Right forelimb (tissue), 1 donor: ENCODE measurements around the gene NHS.

Experiments
- DNase-seq: peaks from one replicate; pipeline ENCODE4 v3.0.0-alpha.2; 2018

The NHS gene

DNA sequence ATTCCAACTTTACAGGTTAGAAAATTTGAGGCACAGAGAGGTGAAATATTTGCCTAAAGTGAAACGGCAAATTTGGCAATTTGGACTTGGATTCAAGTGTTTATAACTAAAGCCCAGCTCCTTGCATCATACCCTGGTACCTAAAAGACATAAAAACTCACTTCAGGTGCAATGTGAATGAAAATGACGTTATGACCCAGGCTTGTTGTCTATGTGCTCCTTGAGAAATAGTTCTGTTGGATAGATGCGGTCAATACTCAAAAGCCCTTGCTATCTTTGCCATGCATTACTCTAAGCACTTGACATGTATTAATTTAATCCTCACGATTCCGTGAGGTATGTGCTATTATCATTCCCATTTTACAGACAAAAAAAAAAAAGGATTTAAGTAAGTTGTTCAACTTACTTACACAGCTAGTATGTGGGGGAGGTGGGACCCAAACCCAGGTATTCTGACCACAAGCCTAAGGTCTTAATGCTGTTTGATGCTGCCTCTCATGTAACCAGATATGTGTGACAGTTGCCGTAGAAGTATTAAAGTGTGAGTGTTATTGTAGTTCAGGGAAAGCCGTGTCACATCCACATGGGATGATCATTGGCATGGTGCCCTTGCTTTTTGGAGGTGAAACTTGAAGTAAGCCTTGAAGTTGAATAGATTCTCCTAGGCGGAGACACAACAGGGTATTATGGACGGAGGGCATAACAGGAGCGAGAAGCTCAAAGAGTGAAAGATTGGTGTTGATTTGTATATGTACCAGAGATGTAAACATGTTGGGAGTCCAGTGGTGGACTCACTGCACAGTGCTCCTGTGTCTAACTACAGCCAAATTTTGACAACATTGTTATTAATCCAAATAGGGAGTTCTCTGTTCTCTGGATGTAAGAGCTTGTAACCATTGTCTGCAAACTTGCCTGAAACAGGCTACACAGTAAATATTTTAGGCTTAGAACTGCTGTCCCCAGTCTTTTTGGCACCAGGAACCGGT, 365.4 kb downstream of the NHS start:
- DNase-seq: no peak

DNA sequence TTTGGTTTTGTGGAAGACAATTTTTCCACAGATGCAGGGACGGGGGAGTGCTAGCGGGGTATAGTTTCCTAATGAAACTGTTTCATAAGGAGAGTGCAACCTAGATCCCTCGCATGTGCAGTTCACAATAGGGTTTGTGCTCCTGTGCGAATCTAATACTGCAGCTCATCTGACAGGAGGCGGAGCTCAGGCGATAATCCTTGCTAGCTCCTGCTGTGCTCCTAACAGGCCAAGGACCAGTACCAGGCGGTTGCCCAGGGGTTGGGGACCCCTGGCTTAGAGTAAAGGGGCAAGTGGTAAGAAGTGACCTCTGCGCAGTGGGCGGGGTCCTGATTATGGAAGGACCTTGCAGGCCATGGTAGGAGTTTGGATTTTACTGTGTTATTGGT, 366.1 kb downstream of the NHS start:
- DNase-seq: no peak

GRCh38 chrX:17743913-17744312, 368.9 kb downstream of the NHS start:
- no peak for DNase-seq

- DNase-seq: no peak
Observed at GRCh38 chrX:17744896-17745523, 370.0 kb downstream of the NHS start.

GRCh38 chrX:17747692-17748091, 372.7 kb downstream of the NHS start:
- no peak for DNase-seq

- no peak for DNase-seq
Observed at GRCh38 chrX:17748684-17749083, 373.7 kb downstream of the NHS start.

GRCh38 chrX:17750436-17750835, 375.4 kb downstream of the NHS start:
- DNase-seq: no peak

- DNase-seq: no peak
Observed at GRCh38 chrX:17758382-17758781, 383.4 kb downstream of the NHS start.

GRCh38 chrX:17759990-17760389, 385.0 kb downstream of the NHS start:
- no peak for DNase-seq

DNA sequence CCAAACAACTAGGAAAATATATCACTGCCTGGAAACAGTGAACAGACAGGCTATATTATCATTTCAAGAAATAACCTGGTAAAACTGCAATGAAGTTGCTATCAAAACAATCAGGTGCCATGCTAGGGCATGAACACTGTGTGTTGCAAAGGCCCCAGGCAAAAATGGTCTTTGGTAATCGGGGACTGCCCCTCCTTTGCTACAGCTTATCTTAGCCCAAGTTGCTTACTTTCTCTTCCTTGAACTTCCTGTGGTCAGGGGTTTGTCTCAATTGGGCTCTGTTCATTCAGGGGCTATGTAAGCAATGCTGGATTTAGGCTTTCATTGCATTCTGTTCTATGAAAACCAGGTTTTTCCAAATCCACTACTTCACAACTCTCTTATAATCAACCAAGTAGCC, 392.7 kb downstream of the NHS start:
- DNase-seq: no peak

DNA sequence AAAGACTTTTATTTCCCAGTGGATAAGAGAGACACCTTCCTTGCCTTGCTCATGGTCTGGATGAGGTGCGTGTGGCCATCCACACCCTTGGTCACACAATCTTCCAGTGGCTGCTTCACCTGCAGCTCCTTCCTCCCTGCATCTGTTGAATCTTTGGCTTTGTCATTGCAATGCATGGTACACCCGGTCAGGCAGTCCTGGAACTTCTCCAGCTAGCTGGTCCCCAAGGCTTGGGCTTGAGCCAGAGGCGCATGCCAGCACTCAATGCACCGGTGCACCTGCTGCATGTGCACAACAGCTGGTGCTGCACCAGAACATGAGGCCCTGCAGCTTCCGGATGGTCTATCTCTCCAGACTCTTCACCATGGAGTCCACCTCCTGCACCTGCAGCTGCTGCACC, 394.0 kb downstream of the NHS start:
- DNase-seq: no peak

DNA sequence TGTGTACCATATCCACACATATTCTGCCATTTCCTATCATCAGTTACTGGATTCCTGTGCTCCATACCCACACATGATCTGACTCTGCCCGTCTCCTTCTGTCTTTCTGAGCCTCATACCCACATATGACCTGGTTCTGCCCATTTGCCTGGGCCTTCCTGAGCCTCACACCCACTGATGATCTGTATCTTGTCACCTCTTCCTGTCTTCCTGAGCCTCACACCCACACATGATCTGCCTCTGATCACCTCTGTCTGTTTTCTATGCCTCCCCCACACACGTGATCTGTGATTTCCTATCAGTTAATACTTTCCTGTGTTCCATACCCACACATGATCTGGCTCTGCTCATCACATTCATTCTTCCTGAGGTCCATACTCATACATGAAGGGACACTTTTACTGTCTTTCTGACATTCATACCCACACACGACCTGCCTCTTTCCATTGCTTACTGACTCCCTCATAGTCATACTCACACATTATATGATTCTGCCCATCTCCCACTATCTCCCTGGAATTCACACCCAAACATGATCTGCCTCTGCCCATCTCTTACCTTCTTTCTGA, 394.8 kb downstream of the NHS start:
- DNase-seq: no peak

- DNase-seq: no peak
Observed at GRCh38 chrX:17773221-17773876, 398.3 kb downstream of the NHS start.

DNA sequence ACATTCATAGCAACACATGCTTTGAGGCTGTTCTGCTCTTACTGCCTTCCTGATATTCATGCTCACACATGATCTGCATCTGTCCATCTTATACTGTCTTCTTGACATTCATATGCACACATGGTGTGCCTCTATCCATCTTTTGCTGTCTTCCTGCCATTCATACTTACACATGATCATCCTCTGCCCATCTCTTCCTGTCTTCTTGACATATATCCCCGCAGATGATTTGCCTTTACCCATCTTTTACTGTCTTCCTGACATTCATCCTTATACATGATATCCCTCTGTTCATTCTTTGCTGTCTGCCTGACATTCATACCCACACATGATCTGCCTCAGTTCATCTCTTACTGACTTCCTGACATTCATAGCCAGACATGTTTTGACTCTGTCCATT, 399.1 kb downstream of the NHS start:
- DNase-seq: no peak

- DNase-seq: no peak
Observed at GRCh38 chrX:17778997-17779396, 404.0 kb downstream of the NHS start.

DNA sequence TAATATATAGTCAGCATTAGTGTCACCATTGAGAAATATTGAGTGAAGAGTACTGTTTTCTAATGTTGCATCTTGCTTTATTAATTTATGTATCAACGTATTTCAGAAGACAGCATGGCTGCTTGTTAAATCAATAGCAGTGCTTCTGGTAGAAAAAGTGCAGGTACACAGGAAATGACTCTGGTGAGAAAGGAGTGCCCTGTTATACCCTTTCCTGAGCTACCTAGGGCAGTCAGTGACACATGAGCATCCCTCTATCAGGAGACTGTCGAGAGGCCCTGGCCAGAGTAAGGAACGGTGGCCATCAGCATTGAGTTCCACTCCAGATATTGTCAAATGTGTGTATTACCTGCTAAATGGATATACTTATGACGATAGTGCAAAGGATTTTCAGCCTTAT, 404.4 kb downstream of the NHS start:
- DNase-seq: no peak
